ENCODE results near the gene SMIM8. TPM values are rescaled to one million over a fixed set of nuclear protein-coding genes. Genes with fewer than 3 reads are reported as not detected.
"Not testable (repeated sequence)": the region's sequence is repeated elsewhere in the genome, so short reads cannot be mapped to it uniquely, and the experiment has no call there.

The SMIM8 gene, protein sequence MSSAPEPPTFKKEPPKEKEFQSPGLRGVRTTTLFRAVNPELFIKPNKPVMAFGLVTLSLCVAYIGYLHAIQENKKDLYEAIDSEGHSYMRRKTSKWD
- 1 to 10 TPM; 2.3 to 6.6 (median 2.9) TPM for polyA plus RNA-seq

DNA sequence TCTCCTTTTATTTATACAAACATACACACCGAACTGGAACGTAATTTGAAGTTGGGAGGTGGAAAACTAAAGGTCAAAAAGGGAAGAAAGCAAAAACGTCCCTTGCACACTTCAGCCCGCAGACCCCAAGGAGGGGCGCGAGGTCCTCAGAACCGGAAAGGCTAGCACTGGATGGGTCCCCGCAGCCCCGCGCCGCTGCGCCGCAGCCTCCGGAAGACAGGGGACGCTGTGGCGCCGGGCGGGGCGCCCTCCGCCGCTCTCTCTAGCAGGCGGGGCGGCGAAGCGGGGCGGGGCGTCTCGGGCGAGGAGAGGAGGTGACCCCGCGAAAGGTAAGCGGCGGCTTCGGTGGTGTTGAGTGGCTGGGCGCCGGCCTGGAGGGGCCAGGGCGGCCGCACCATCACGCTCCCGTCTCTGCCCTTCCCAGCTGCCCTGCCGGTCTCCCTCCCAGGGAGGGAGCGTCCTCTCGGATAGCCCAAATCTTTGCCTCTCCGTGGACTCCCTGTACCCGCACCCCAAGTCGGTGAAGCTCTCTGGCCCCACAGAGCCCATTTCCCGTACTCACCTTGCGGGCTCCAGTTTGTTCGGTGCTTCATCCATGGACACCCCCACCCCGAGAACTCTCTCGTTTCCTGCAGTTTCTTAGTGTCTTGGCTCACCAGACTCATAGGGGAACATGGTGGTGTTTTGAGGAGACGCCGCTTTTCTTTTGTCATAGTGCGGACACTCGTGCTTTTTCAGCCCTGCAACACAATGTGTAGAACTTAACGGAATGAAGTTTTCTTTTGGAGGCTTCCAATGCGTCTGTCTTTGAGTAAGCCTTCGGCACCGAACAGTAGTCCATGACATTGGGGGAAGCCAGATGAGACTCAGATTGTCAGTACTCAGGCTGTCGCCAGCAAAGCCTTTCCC lies at the start of gene SMIM8:
Gene SMIM8 (plus strand): TSS at position 285 of the 909 bp plus-strand sequence. CDS start 14,444 bp downstream, outside the sequence.
- WGBS, 3 donors = 1 to 2% (median 1%) methylated on average over 50 to 60 of the region's 60 CpGs

DNA sequence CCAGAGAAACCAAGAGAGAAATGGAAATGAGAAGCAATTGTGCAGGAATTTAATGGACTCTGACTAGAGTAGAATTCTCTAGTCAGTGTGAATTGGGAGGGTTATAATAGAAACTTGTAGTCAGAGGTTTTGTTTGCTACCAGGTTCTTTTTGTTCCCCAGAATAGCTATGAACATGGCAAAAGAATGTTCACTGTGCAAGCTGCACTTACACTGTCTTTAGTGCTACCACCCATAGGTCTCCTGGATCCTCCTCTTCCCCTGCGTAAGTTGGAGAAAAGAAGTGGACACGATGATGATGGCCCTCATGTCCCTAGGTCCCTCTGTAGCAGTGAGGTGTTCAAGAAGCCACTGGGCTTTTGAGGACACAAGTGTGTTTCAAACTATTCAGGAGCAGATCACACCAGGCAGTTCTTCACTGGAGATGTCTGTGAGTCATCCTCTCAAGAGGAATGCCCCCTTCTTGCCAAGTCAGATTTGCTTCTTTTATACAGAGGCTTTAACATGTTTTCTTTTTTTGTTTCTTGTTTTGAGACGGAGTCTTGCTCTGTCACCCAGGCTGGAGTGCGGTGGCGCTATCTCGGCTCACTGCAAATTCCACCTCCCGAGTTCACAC lies 47.6 kb upstream of the SMIM8 start:
- 90 to 98% (median 92%) methylated on average over 7 of the region's 7 CpGs for WGBS, 3 donors
- no peak overlapping the region for H3K27ac ChIP-seq (ENCODE audit: low read depth, low read length)

More for the DNA sequence above, at the start of gene SMIM8:
- H3K27ac ChIP-seq (ENCODE audit: low read depth, low read length) = no peak within 1 kb of the TSS

GRCh38 chr6:87276624-87277023 lies 45.8 kb upstream of the SMIM8 start:
- WGBS, 3 donors = 28 to 84% (median 76%) methylated on average over 1 of the region's 1 CpG
- H3K27ac ChIP-seq (ENCODE audit: low read depth, low read length) = no peak overlapping the region

DNA sequence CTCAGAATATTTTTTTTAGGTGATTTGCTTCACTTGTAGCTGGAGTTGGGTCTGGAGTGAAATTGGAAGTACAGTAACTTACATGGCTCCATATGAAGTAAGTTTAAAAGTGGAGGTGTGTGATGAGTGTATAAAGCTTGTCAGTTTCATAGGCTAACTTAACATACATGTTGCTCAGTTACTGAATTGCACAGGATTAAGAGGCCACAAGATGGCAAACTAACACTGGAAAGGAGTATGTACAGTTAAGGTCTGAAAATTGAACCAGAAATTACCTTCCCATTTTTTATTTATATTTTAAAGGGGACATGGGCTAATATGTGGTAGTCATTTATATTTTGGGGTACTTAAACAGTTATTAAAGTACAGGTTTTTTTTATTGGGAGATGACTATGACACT lies 45.3 kb upstream of the SMIM8 start:
- no peak overlapping the region for H3K27ac ChIP-seq (ENCODE audit: low read depth, low read length)

GRCh38 chr6:87279196-87279595 lies 43.2 kb upstream of the SMIM8 start:
- WGBS, 3 donors = 34 to 46% (median 45%) methylated on average over 2 of the region's 2 CpGs
- no peak overlapping the region for H3K27ac ChIP-seq (ENCODE audit: low read depth, low read length)

DNA sequence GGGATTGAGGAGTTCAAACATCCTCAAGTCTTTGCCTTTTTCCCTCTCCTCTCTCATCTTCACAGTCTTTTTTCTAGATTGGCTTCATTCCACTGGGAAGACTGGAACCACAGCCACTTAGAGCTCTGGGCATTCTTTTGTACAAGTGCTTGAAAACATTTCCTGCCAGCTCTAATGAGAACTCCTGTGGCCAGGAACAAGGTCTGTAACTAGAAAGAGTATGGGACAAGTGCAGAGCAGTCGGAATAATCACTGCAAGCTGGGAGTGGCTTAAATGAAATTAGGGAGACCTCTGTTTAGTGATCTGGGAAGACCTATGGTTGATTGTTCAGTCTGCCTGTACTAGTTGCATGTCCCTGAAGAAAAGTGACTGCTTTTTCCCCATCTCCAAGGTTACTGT lies 41.0 kb upstream of the SMIM8 start:
- WGBS, 3 donors = 62 to 75% (median 68%) methylated on average over 1 of the region's 1 CpG
- no peak overlapping the region for H3K27ac ChIP-seq (ENCODE audit: low read depth, low read length)

- H3K27ac ChIP-seq (ENCODE audit: low read depth, low read length) = no peak overlapping the region
- 85 to 96% (median 91%) methylated on average over 1 of the region's 1 CpG for whole genome bisulfite sequencing, 3 donors
Measured at GRCh38 chr6:87282743-87283142, 39.6 kb upstream of the SMIM8 start.

DNA sequence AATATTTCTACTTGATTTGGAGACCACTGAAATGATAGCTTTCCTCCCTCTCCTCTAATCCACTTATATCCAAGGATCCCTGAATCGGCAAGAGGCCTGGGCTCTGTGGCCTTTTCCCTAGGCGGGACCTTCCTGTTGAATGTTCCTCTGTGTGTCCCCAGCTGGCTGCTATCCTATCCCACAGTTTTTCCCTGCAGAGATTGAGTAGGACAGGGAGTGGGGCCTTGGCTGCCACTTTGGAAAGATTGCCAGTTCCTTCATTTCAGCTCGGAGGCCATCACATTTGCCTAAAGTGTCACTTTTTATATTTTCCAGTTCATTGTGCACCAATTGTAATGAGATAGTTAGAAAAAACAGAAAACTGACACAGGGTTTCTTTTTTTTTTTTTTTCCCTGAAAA lies 38.9 kb upstream of the SMIM8 start:
- no peak overlapping the region for H3K27ac ChIP-seq (ENCODE audit: low read depth, low read length)
- WGBS, 3 donors = 75 to 82% (median 78%) methylated on average over 3 of the region's 3 CpGs

DNA sequence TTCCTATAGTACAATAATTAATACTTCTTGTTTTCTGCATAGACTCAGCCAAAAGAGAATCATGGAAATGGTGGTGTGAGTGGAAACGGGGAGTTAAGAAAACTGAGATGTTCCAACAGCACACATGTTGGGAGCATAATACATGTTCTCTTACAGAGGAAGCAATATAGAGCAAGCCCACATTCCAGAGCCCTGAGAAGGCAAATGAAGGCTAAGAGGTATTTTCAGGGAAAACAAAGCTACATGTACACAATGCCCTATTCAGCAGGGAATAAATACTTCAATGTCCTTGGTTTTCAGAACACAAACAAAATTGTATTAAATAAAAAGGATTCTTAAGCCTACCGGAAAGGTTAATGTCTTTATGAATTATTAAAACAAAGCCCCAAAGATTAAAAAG lies 35.1 kb upstream of the SMIM8 start:
- 74 to 82% (median 76%) methylated on average over 2 of the region's 2 CpGs for WGBS, 3 donors
- H3K27ac ChIP-seq (ENCODE audit: low read depth, low read length) = no peak overlapping the region

DNA sequence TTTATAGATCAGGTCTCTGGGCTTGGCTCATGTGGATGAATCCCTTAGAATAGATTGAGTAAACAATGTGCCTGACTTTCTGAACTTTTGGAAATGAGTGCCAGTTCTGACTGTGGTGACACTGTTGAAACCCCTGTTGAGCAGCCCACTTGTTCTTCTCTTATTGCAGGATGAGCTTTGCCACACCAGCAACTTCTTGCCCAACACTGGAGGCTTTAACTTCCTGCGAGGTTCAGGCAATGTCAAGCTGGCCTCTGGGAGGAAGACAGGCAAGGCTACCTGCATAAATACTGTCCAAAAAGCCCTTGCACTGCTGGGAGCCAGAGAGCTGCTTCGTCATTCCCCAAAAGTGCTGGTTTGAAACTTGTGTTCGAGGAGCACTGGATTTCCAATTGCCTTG lies 32.8 kb upstream of the SMIM8 start:
- WGBS, 3 donors = 54 to 92% (median 78%) methylated on average over 3 of the region's 3 CpGs

DNA sequence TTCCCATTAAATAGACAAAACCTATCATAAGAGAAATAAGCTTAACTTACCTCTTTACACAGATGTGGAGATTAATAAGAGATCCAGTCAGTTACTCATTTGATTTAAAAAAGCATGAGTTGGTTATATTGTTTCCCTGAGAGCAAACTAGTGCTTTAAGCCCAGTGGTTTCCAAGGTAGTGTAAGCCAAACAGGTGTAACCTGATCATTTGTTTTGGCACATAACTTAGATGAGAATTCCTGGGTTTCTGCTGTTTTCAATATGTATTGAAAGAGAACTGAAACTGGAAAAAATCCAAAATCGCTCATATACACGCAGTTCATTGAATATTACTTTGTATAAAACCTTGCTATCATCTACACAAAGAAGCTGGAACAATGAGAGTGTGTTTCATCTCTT lies 30.5 kb upstream of the SMIM8 start:
- 40 to 80% (median 73%) methylated on average over 2 of the region's 2 CpGs for WGBS, 3 donors

More for the DNA sequence above, 32.8 kb upstream of the SMIM8 start:
- no peak overlapping the region for H3K27ac ChIP-seq (ENCODE audit: low read depth, low read length)

DNA sequence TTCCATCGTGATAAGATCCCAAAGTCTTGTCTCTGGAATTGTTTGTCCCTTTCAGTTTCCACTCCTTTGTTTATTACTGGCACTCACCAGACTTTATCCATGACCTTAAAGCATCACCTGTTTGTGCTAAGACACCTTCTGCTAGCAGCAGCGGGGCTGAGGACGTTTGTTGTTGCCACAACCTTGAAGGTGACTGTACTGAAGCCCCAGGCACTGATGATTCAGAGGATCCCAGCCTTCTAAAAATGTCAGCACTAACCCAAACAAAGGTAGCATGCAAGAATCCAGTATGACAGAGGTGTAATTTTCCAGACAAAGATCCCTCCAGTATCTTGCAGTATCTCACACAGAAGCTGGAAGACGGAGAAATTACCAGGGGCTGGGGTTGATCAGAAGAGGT lies 28.9 kb upstream of the SMIM8 start:
- WGBS, 3 donors = 80 to 89% (median 84%) methylated on average over 4 of the region's 4 CpGs
- H3K27ac ChIP-seq (ENCODE audit: low read depth, low read length) = no peak overlapping the region

More for the DNA sequence above, 30.5 kb upstream of the SMIM8 start:
- H3K27ac ChIP-seq (ENCODE audit: low read depth, low read length) = no peak overlapping the region

- WGBS, 3 donors = 37 to 68% (median 46%) methylated on average over 1 of the region's 1 CpG
- H3K27ac ChIP-seq (ENCODE audit: low read depth, low read length) = no peak overlapping the region
Measured at GRCh38 chr6:87297119-87297518, 25.3 kb upstream of the SMIM8 start.

- 73 to 89% (median 86%) methylated on average over 9 of the region's 9 CpGs for WGBS, 3 donors
- not testable (repeated sequence) for H3K27ac ChIP-seq (ENCODE audit: low read depth, low read length)
Measured at GRCh38 chr6:87301277-87301676, 21.1 kb upstream of the SMIM8 start.

DNA sequence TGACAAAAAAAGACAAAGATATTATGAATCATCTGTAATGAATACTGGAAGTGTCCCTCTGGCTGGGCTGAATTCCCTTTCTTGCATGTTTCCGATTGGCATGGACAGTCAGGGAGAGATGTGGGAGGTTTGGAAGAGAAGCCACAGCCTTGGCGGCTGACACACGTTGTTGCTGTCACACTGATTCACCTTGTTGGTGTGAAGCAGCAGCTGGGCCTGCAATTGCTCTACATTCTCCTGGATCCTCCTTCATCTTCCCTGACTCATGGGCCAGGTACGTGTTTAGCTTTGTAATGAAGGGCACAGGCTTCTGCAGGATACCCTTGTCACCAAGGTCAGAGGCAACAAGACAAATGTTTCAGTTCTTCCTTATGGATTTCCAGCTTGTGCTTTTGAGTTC lies 13.4 kb upstream of the SMIM8 start:
- WGBS, 3 donors = 64 to 75% (median 64%) methylated on average over 4 of the region's 4 CpGs
- no peak overlapping the region for H3K27ac ChIP-seq (ENCODE audit: low read depth, low read length)

- no peak overlapping the region for H3K27ac ChIP-seq (ENCODE audit: low read depth, low read length)
- WGBS, 3 donors = 0 to 27% (median 26%) methylated on average over 1 of the region's 1 CpG
Measured at GRCh38 chr6:87312860-87313259, 9.5 kb upstream of the SMIM8 start.

DNA sequence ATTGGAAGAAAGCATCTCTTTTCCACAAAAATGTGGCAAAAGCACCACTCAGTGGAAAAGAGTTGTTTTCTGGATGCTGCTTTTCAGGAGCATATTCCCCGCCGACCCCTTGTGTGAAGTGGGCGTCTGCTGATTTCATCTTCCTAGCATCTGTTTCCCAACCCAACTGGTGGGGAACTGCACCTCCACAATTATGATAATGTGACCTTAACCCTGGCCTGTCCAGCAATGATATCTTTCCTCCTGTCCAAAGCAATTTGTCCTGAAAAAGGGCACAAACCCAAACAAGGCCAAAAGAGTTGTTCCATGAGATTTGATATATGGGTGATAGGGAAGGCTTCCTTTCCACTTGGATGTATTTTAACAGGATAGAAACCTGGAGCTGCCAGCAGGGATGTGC lies 7.3 kb upstream of the SMIM8 start:
- H3K27ac ChIP-seq (ENCODE audit: low read depth, low read length) = no peak overlapping the region
- 80 to 87% (median 86%) methylated on average over 3 of the region's 3 CpGs for WGBS, 3 donors

- H3K27ac ChIP-seq (ENCODE audit: low read depth, low read length) = no peak overlapping the region
- WGBS, 3 donors = 80 to 87% (median 84%) methylated on average over 3 of the region's 3 CpGs
Measured at GRCh38 chr6:87319271-87319987, 3.0 kb upstream of the SMIM8 start.

GRCh38 chr6:87323880-87324279 lies 1.5 kb downstream of the SMIM8 start:
- H3K27ac ChIP-seq (ENCODE audit: low read depth, low read length) = not testable (repeated sequence)
- WGBS, 3 donors = 100% methylated on average over 1 of the region's 1 CpG

Measured in adipose tissue (tissue), 3 donors.